Neural progenitor cell (in vitro differentiated cells): ENCODE data around the gene MBLAC1. TPM values are rescaled to one million over a fixed set of nuclear protein-coding genes. Genes with fewer than 3 reads are reported as not detected.
A peak's percentile ranks its signal among the peaks of the same experiment; 100 is the strongest.

Experiments
- DNase-seq: peaks from one replicate; pipeline ENCODE4 v3.0.0-alpha.2; 2016; ENCODE audit warnings: low spot score
- H2AFZ ChIP-seq: fragments of 200-600 bp; sonication (generic); replicated peaks from 2 replicates; pipeline ENCODE4 v1.6.1; 2016; ENCODE audit warnings: antibody characterized with exemption
- H3F3A ChIP-seq: fragments of 200-600 bp; sonication (generic); 2 replicates; pipeline ENCODE4 v1.6.1; 2016; ENCODE audit warnings: antibody characterized with exemption, low read depth
- H3K27ac ChIP-seq: fragments of 200-600 bp; sonication (generic); 2 replicates; pipeline ENCODE4 v1.5.1; 2016; ENCODE audit warnings: mild to moderate bottlenecking
- H3K27me3 ChIP-seq: fragments of 200-600 bp; sonication (generic); 2 replicates; pipeline ENCODE4 v1.6.1; 2016; ENCODE audit warnings: mild to moderate bottlenecking, moderate library complexity
- H3K36me3 ChIP-seq: fragments of 200-600 bp; sonication (generic); 2 replicates; pipeline ENCODE4 v1.5.1; 2016
- H3K4me1 ChIP-seq: fragments of 200-600 bp; sonication (generic); 2 replicates; pipeline ENCODE4 v1.6.1; 2016; ENCODE audit warnings: mixed run types
- H3K4me2 ChIP-seq: fragments of 200-600 bp; sonication (generic); 2 replicates; pipeline ENCODE4 v1.6.1; 2016
- H3K4me3 ChIP-seq: fragments of 200-600 bp; sonication (generic); 2 replicates; pipeline ENCODE4 v1.5.1; 2016
- H3K79me2 ChIP-seq: fragments of 200-600 bp; sonication (generic); 2 replicates; pipeline ENCODE4 v1.6.1; 2016; ENCODE audit warnings: low read depth
- H3K9ac ChIP-seq: fragments of 200-600 bp; sonication (generic); 2 replicates; pipeline ENCODE4 v1.6.1; 2016
- H3K9me3 ChIP-seq: fragments of 200-600 bp; sonication (generic); 2 replicates; pipeline ENCODE4 v1.5.1; 2016; ENCODE audit warnings: low read depth
- H4K20me1 ChIP-seq: fragments of 200-600 bp; sonication (generic); 2 replicates; pipeline ENCODE4 v1.6.1; 2016; ENCODE audit warnings: low read depth
- H3K27ac Mint-ChIP-seq: 3 replicates; pipeline ENCODE4 v1.8.0; 2021; ENCODE audit warnings: mixed read lengths
- H3K27me3 Mint-ChIP-seq: 2 replicates; pipeline ENCODE4 v1.8.0; 2022; ENCODE audit warnings: low read depth, mild to moderate bottlenecking, inconsistent platforms, moderate library complexity, mixed read lengths; ENCODE audit not compliant: insufficient read depth
- H3K36me3 Mint-ChIP-seq: 3 replicates; pipeline ENCODE4 v1.8.0; 2021; ENCODE audit warnings: mixed read lengths
- H3K4me1 Mint-ChIP-seq: 3 replicates; pipeline ENCODE4 v1.8.0; 2021; ENCODE audit warnings: mixed read lengths
- H3K4me3 Mint-ChIP-seq: 3 replicates; pipeline ENCODE4 v1.8.0; 2021; ENCODE audit warnings: mild to moderate bottlenecking, moderate library complexity, mixed read lengths
- H3K9me3 Mint-ChIP-seq: 3 replicates; pipeline ENCODE4 v1.8.0; 2020; ENCODE audit warnings: mixed read lengths
- EZH2 ChIP-seq: fragments of 200-600 bp; sonication (generic); IDR thresholded peaks from 2 replicates; pipeline ENCODE4 v1.6.1; 2017; ENCODE audit warnings: antibody characterized with exemption, mild to moderate bottlenecking, moderate library complexity
- EZH2phosphoT487 ChIP-seq: fragments of 200-600 bp; sonication (generic); IDR thresholded peaks from 2 replicates; pipeline ENCODE4 v1.6.1; 2017; ENCODE audit warnings: antibody characterized with exemption
- total RNA-seq: library from RNA; depleted of rRNA; stranded (reverse); fragments of >200 nt; gene quantifications from 2 replicates; pipeline ENCODE4 v1.2.3, GENCODE V29; 2015; ENCODE audit warnings: low replicate concordance
- TF ChIP-seq, protein P1 (sequence below): fragments of 200-600 bp; sonication (generic); IDR thresholded peaks from 2 replicates; pipeline ENCODE4 v1.5.1; 2017; ENCODE audit warnings: antibody characterized with exemption, mild to moderate bottlenecking

Gene MBLAC1
- total RNA-seq, 1 donor from 2014 or later: 1.6 TPM

DNA sequence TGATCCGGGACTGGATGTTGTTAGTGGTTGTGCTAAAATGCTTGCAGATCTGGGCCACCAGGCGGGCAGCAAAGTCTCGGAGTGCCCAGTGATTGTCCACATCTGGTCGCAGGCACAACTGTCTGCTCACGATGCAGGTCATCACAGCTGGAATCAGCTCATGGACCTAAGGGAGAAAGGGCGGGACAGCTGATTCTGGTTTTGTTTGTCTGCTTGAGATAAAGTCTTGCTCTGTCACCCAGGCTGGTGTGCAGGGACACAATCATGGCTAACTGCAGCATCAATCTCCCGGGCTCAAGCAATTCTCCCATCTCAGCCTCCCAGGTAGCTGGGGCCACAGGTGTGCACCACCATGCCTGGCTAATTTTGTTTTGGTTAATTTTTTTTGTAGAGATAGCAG, 15.6 kb upstream of the MBLAC1 start:
- H3F3A ChIP-seq: peaks cover 3% of the 10 kb centered on the region
- no peaks in the 10 kb centered on the region for H3K27me3 ChIP-seq
- no peak overlapping the region for H3K4me3 Mint-ChIP-seq
- no peak overlapping the region for H3K9ac ChIP-seq
- no peaks in the 10 kb centered on the region for H4K20me1 ChIP-seq
- DNase-seq: no peak
- peaks cover 5% of the 10 kb centered on the region for H3K27me3 Mint-ChIP-seq
- no peaks in the 10 kb centered on the region for H3K36me3 ChIP-seq
- H3K9me3 ChIP-seq: no peaks in the 10 kb centered on the region
- H2AFZ ChIP-seq: no peak overlapping the region
- H3K9me3 Mint-ChIP-seq: no peaks in the 10 kb centered on the region
- H3K79me2 ChIP-seq: no peaks in the 10 kb centered on the region
- peaks cover 17% of the 10 kb centered on the region for H3K36me3 Mint-ChIP-seq
- no peak overlapping the region for H3K27ac Mint-ChIP-seq
- no peak overlapping the region for H3K27ac ChIP-seq
- H3K4me2 ChIP-seq: no peak overlapping the region
- H3K4me1 Mint-ChIP-seq: peaks cover 2% of the 10 kb centered on the region
- TF ChIP-seq EZH2: no peak
- TF ChIP-seq, protein P1, sequence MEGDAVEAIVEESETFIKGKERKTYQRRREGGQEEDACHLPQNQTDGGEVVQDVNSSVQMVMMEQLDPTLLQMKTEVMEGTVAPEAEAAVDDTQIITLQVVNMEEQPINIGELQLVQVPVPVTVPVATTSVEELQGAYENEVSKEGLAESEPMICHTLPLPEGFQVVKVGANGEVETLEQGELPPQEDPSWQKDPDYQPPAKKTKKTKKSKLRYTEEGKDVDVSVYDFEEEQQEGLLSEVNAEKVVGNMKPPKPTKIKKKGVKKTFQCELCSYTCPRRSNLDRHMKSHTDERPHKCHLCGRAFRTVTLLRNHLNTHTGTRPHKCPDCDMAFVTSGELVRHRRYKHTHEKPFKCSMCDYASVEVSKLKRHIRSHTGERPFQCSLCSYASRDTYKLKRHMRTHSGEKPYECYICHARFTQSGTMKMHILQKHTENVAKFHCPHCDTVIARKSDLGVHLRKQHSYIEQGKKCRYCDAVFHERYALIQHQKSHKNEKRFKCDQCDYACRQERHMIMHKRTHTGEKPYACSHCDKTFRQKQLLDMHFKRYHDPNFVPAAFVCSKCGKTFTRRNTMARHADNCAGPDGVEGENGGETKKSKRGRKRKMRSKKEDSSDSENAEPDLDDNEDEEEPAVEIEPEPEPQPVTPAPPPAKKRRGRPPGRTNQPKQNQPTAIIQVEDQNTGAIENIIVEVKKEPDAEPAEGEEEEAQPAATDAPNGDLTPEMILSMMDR: no peak
- TF ChIP-seq EZH2phosphoT487: no peak
- H3K4me1 ChIP-seq: no peaks in the 10 kb centered on the region
- no peak overlapping the region for H3K4me3 ChIP-seq

DNA sequence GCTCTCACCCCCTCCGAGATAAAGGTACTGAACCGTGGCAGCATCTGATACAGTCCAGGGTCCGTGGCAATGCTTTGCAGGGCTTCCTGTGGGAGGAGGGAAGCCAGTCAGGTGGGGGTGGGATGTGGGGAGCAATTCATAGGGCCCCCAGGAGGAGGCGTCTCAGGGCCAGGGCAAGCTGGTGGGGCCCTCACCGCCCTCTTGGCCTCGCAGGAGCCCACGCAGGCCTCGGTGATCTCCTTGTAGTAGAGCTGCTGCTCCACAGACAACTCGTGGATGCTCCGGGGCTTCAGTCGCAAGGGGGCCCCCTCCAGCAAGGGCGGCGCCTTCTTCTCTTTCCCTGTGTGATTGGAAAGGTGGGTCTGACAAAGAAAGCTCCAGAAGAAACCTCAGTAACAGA, 14.9 kb upstream of the MBLAC1 start:
- Histone ChIP-seq H3K9me3 (no peaks in the 10 kb centered on the region), H3K9ac (no peak overlapping the region), H2AFZ (no peak overlapping the region), H3K27me3 (no peaks in the 10 kb centered on the region), H3K4me2 (no peak overlapping the region), H3K4me1 (no peaks in the 10 kb centered on the region), H3K79me2 (no peaks in the 10 kb centered on the region), H3K36me3 (no peaks in the 10 kb centered on the region), H4K20me1 (no peaks in the 10 kb centered on the region), H3K27ac (no peak overlapping the region), H3F3A (peaks cover 3% of the 10 kb centered on the region), H3K4me3 (no peak overlapping the region)
- H3K27ac Mint-ChIP-seq: no peak overlapping the region
- H3K4me3 Mint-ChIP-seq: no peak overlapping the region
- no peak for TF ChIP-seq EZH2
- TF ChIP-seq EZH2phosphoT487: no peak
- TF ChIP-seq, protein P1: no peak
- peaks cover 5% of the 10 kb centered on the region for H3K27me3 Mint-ChIP-seq
- no peaks in the 10 kb centered on the region for H3K9me3 Mint-ChIP-seq
- peaks cover 2% of the 10 kb centered on the region for H3K4me1 Mint-ChIP-seq
- H3K36me3 Mint-ChIP-seq: peaks cover 20% of the 10 kb centered on the region
- DNase-seq: no peak

DNA sequence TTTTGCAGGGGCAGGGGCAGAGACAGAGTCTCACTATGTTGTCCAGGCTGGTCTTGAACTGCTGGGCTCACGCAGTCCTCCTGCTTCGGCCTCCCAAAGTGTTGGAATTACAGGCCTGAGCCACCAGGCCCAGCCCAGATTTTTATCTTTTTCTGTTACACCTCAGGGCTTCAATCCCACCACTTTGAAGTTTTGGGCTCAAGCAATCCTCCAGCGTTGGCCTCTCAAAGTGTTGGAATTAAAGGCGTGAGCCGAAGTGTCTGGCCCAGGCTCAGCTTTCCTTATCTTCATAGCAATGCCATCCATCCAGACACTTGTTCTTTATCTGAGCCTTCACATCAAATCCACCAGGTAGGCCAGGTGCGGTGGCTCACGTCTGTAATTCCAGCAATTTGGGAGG, 11.7 kb upstream of the MBLAC1 start:
- Mint-ChIP-seq H3K4me3 (no peak overlapping the region), H3K27ac (no peak overlapping the region), H3K9me3 (no peaks in the 10 kb centered on the region), H3K4me1 (peaks cover 7% of the 10 kb centered on the region), H3K36me3 (peaks cover 11% of the 10 kb centered on the region), H3K27me3 (peaks cover 9% of the 10 kb centered on the region)
- Histone ChIP-seq H3K27ac (no peak overlapping the region), H2AFZ (no peak overlapping the region), H4K20me1 (no peaks in the 10 kb centered on the region), H3K9ac (no peak overlapping the region), H3K36me3 (no peaks in the 10 kb centered on the region), H3K4me1 (peaks cover 4% of the 10 kb centered on the region), H3K27me3 (no peaks in the 10 kb centered on the region), H3F3A (peaks cover 18% of the 10 kb centered on the region), H3K79me2 (peaks cover 17% of the 10 kb centered on the region), H3K9me3 (no peaks in the 10 kb centered on the region), H3K4me2 (no peak overlapping the region), H3K4me3 (no peak overlapping the region)
- DNase-seq: no peak
- no peak for TF ChIP-seq EZH2phosphoT487
- TF ChIP-seq EZH2: no peak

DNA sequence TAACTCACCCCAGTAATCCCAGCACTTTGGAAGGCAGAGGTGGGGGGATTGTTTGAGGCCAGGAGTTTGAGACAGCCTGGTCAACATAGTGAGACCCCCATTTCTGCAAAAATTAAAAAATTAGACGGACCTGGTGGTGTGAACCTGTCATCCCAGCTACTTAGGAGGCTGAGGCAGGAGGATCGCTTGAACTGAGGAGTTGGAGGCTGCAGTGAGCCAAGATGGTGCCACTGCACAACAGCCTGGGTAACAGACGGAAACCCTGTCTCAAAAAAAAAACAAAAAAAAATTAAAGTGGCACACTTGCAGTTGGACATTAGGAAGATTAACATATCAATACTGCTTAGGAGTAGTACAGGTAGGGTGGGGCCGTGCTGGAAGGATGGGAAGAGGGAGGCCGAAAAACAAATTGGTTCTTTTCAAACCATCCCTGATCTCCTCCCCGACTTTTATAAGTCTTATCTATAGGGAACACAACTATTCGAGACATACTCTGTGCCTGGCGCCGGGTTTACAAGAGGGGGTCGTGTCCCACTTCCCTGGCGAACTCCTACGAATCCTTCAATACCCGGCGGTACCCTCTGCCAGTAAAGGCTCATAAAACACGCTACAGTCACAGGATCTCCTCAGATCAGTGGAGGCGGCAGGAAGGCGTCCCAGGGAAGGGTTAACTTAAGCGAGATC, 8.2 kb upstream of the MBLAC1 start:
- Histone ChIP-seq H3K79me2 (peaks cover 34% of the 10 kb centered on the region), H3K9me3 (no peaks in the 10 kb centered on the region), H3K27me3 (no peaks in the 10 kb centered on the region), H3K4me1 (peaks cover 12% of the 10 kb centered on the region), H4K20me1 (no peaks in the 10 kb centered on the region), H2AFZ (peak overlapping the region; percentile 96), H3K4me2 (peak overlapping the region; percentile 84), H3K4me3 (peak overlapping the region; percentile 99), H3K27ac (peak overlapping the region; percentile 98), H3F3A (peaks cover 23% of the 10 kb centered on the region), H3K9ac (peak overlapping the region; percentile 89), H3K36me3 (no peaks in the 10 kb centered on the region)
- H3K4me3 Mint-ChIP-seq: peak overlapping the region; percentile 99
- TF ChIP-seq EZH2: no peak
- no peak for TF ChIP-seq EZH2phosphoT487
- TF ChIP-seq, protein P1: no peak
- H3K4me1 Mint-ChIP-seq: peaks cover 17% of the 10 kb centered on the region
- peak overlapping the region; percentile 100 for H3K27ac Mint-ChIP-seq
- no peak for DNase-seq
- H3K9me3 Mint-ChIP-seq: no peaks in the 10 kb centered on the region
- H3K36me3 Mint-ChIP-seq: peaks cover 9% of the 10 kb centered on the region
- peaks cover 4% of the 10 kb centered on the region for H3K27me3 Mint-ChIP-seq
